Neural progenitor cell (in vitro differentiated cells): ENCODE results near the gene ZMYM4.

Source experiments
- EZH2 ChIP-seq: fragments of 200-600 bp; sonication (generic); IDR thresholded peaks from 2 replicates; pipeline ENCODE4 v1.6.1; 2017; ENCODE audit warnings: antibody characterized with exemption, mild to moderate bottlenecking, moderate library complexity
- TF ChIP-seq, protein P1 (sequence below): fragments of 200-600 bp; sonication (generic); IDR thresholded peaks from 2 replicates; pipeline ENCODE4 v1.5.1; 2017; ENCODE audit warnings: antibody characterized with exemption, mild to moderate bottlenecking

DNA sequence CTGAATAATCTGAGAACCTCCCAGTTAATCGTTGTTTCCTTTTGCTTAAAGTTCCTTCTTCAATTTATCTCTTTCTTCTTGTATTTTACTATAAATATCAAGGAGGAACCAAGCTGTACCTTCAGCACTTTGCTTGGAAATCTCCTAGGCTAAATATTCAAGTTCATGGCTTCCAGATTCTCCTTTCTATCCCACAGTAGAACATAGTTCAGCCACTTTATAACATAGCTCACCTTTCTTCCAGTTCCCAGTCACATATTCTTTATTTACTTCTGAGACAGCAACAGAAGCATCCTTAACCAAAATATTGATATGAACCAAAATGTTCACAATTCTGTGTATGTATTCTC, 11.0 kb downstream of the ZMYM4 start:
- TF ChIP-seq, protein P1, sequence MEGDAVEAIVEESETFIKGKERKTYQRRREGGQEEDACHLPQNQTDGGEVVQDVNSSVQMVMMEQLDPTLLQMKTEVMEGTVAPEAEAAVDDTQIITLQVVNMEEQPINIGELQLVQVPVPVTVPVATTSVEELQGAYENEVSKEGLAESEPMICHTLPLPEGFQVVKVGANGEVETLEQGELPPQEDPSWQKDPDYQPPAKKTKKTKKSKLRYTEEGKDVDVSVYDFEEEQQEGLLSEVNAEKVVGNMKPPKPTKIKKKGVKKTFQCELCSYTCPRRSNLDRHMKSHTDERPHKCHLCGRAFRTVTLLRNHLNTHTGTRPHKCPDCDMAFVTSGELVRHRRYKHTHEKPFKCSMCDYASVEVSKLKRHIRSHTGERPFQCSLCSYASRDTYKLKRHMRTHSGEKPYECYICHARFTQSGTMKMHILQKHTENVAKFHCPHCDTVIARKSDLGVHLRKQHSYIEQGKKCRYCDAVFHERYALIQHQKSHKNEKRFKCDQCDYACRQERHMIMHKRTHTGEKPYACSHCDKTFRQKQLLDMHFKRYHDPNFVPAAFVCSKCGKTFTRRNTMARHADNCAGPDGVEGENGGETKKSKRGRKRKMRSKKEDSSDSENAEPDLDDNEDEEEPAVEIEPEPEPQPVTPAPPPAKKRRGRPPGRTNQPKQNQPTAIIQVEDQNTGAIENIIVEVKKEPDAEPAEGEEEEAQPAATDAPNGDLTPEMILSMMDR = no peak
- no peak for TF ChIP-seq EZH2
